GM19328 (cell line): Measurements from ENCODE around the gene PRND.
"Not testable (repeated sequence)": the region's sequence is repeated elsewhere in the genome, so short reads cannot be mapped to it uniquely, and the experiment has no call there.

ENCODE experiments used
- ATAC-seq: cut with Tn5 transposase; IDR thresholded peaks from one replicate; pipeline ENCODE4 v1.9.1; 2021; ENCODE audit warnings: mild to moderate bottlenecking, moderate library complexity; ENCODE audit not compliant: unreplicated experiment

PRND gene

DNA sequence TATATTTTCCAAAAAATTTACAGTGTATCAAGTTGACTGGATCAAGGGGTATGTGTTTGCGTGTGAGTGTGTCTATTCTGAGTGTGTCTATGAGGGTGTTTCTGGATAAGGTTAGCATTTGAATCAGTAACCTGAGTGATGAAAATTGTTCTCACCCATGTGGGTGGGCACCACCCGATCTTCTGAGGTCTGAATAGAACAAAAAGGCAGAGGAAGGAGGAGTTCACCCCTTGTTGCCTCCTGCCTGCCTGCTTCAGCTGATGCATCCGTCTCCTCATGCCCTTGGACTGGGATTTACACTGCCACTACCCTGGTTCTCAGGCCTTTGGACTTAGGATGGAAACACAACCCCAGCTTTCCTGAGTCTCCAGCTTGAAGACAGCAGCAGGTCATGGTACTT, 13.7 kb upstream of the PRND start:
- no peak for ATAC-seq

DNA sequence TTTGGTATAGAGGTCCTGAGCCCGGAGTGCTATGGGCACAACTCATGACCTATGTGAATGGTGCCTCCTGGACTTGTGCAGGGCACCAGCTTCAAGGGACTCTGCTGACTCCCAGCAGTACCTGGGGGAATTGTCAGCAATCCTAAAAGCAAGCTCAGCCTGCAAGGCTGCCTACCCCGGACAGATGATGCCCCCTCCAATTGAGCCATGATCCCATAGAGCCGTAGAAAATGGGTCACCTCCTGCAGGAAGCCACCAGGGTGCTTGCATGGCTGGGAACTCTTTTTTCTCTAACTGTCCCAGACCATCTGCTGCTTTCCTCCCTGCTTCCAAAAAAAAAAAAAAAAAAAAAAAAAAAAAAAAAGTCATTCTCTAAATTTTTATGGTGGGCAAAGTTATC, 12.9 kb upstream of the PRND start:
- no peak for ATAC-seq

DNA sequence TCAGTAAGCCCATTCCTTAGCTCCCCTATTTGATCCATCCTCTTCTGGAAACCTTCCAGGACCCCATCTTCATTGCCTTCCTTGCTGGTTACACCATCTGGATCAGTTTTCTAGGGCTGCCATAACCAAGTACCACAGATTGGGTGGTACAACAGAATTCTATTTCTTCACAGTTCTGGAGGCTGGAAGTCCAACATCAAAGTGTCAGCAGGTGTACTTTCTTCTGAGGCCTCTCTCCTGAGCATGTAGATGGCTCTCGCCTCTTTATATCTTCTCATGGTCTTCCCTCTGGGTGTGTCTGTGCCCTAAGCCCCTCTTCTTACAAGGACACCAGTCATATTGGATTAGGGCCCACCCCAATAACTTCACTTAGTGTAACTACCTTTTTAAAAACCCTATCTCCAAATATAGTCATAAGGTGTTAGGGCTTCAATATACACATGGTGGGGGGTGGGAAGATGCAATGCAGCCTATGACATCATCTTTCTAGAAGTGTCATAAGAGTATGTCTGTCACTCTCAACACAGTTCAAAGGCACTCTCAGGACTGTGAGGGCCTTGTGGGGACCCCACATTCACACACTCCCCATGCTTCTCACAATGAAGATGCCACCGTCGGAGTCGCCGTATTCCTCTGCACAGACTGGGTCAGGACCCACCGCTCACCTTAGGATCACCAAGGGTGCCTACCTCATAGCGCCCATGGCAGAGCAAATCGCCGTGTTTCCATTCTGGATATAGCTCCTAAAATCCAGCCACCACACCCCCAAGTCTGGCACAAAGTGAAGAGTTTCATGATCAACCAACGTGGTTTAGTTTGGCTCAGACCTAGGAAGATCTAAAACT, 12.2 kb upstream of the PRND start:
- no peak for ATAC-seq

DNA sequence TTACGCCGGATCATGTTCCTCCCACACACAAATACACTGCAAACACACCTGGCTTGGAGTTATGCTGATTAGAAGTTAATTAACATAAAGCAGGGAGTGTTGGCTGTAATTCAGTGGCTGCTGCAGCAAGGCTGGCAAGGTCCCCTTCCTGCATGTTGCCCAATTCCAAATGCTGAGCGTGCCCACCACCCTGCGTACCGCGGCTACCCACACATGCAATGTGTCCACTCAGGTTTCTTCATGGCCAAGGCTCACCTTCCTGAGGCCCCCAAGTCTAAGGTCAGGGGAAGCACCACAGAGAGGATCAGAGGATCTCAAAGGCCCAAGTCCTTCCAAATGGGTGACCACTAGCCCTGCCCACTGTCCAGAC, 11.6 kb upstream of the PRND start:
- no peak for ATAC-seq

DNA sequence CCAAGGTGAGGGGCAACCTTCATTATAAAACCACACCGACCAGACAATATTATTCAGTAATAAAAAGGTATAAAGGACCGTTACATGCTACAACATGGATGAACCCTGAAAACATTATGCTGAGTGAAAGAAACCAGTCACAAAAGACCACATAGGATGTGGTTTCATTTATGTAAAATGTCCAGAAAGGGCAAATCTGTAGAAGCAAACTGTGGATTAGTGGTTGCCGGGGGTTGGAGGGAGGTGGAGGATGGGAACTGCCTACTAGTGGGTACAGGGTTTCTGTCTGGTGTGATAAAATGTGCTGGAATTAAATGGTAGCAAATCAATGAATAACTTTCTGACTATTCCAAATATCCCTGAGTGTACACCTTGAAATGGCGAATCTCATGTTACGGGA, 10.2 kb upstream of the PRND start:
- ATAC-seq, result no peak

DNA sequence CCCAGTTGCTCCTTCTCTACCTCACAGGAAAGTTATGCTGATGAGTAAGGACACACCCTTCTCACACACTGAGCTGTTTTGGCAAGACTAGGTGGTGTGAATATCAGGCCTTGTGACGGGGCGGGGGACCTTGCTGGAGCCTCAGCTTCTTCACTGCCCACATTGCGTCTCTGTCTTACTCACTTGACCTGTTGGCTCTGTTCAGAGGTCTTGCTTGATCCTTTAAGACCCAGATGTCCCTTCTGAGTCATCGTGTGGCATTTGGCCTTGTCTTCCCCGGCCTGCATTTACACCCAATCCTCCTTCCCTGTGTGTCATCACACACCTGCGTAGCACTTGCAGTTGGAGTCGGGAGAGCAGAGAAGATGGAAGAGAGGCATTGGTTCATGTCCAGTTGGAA, 8.3 kb upstream of the PRND start:
- no peak for ATAC-seq

DNA sequence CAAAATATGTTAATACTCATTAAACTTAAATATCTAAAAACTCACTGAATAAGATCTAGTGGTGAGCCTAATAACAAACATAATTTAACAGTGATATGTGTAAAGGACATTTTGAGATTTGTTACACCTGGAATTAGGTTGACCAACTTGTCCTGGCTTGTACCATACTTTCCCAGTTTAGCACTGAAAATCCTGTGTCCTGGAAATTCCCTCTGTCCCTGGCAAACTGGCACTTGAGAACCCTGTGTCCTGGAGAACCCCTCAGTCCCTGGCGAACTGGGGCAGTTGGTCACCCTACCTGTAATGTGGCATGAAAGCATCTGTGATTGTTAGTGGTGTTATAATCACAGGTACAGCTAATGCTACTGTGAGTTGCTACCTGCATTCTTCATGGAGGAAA, 6.9 kb upstream of the PRND start:
- no peak for ATAC-seq

DNA sequence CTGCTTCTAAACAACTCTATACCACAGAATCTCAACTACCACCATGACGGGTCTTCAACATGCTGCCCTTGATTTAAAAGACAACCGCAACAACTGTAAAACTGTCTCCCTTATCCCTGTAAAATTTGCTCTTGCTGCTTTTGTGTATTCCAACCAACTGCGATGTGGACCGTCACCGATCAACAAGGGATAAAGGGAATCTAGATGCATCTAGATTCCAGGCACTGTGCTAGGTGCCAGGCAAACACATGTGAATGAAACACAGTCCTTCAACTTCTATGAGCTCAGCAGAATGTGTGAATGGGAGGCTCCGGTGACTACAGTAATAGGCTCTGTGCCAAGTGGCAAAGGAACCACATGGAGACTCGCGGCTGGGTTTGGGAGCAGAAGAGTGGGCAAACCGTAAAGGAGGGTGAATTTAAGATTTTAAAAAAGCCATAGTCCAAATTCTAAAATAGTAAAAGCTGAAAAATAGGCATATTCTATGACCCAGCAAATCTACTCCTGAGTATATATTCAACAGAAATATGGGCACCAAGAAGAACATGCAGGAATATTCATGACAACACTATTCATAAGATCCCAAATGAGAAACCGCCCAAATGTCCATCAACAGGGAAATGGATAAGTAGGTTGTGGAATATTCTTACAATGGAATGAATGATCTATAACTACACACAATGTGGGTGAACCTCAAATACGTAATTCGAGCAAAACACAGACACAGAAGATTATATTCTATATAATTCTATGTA, 3.7 kb upstream of the PRND start:
- no peak for ATAC-seq

DNA sequence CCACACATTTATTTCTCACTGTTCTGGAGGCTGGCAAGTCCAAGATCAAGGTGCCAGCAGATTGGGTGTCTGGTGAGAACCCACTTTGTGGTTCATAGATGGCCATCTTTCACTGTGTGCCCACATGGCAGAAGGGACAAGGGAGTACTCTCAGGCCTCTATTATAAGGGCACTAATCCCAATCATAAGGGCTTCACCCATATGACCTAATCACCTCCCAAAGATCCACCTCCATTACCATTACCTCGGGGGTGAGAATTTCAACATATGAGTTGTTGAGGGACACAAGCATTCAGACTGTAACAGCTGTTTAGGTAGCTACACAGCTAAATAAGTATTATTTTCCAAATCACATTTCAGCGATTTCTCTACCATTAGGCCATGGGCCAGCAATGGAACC, 2.5 kb upstream of the PRND start:
- ATAC-seq, result no peak

DNA sequence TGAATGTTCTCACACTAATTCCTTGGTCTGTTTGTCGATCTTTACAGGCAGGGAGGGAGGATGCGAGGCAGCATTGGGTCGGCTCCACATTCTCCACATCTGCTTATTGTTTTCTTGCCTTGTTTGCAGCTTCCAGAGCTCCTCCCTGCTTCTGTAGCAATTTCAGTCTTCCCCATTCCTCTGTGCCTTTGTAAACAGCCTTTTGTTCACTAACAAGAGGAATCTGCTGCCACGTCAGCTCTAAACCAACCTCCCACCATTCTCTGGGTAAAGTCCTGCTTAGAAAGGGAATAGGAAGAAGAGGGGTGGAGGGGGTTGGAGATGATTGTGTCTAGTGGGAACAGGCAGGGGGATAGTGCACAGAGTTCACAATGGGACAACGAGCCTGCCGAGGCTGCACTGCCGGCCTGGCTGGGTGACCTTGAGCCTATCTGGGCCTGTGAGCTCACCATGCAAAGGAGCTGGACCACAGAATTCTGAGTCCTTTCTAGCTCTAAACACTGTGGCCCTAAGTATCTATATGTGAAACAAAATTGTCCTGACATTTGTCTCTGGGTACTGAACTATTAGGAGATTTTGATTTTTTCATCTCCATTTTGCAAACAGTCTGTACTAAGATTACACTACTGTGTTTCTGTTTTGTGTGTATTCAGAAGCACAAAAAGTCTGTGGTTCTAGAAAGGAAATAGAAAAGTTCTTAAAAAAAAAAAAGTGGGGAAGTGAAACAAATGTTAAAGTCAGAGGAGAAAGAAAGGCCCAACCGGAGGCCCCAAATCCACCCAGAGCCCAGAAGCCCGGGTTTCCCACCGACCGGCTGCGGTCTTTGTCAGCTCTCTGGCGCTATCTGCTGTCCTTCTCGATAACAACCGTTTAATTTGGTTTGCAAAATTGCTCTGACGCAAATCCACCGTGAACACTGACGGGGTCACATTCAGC, 1.4 kb upstream of the PRND start:
- peak; percentile 90 for ATAC-seq

DNA sequence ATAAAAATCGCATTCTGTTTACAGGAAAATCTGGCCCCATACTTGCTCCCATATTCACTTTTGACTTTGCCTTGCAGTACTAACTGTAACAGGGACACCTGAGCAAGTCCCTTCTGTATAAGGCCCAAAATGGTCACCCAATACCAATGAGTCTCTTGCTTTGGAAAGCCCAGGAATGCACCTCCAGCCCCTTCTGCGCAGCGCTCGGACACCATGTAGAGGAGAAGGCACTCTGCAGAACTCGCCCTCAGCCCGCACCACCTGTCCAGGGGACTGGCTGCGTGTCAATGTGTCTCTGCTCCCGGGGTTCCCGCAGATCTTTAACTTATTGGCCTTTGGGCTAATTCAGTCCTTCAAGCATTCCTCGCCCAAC, 746 bp upstream of the PRND start:
- no peak for ATAC-seq

DNA sequence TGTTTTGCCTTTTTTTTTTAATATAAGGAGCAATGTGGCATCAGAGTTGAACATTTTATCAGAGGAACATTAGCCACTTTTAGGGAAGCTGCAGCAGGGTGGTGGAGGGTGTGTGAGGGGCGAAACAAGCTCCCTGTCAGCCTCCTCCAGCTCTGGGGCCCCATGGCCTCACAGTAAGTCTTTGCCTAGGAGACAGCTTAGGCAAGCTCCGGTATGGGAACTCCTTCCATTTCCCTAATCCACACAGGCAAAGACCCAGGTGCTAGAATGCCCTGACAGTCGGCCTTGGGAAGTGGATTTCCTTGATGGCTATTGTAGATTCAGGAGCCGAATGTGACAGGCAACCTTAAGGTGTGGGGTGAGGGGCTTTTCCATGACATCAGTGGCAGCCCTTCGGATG, 862 bp downstream of the PRND start:
- ATAC-seq, result no peak

DNA sequence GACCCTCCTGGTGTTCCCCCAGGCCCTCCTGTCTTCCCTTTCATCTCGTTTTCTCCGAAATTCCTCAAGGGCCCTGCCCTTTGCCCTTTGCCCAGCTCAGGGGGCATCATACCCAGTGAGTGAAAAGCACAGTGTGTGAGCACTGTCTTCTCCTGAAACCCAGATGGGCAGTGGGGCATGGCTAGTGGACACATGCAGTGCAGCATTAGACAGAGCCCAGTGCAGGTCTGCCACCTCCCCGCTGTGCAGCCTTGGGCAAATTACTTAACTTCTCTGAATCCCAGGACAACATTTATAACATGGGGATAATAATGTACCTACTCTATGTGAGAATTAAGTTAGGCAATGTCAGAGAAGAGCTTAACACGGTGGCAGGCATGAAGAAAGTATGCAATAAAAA, 1.3 kb downstream of the PRND start:
- ATAC-seq, result no peak

DNA sequence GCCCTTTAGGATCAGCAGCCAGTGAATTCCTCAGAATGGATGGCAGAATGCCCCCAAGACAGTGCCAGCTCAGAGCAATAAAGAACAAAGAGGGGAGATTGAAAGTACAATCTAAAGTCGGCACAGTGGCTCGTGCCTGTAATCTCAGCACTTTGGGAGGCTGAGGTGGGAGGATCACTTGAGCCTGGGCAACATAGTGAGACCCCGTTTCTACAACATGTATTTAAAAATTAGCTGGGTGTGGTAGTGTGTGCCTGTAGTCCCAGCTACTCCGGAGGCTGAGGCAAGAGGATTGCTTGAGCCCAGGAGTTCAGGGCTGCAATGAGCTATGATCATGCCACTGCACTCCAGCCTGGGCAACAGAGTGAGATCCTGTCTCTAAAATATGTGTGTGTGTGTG, 1.8 kb downstream of the PRND start:
- not testable (repeated sequence) for ATAC-seq

DNA sequence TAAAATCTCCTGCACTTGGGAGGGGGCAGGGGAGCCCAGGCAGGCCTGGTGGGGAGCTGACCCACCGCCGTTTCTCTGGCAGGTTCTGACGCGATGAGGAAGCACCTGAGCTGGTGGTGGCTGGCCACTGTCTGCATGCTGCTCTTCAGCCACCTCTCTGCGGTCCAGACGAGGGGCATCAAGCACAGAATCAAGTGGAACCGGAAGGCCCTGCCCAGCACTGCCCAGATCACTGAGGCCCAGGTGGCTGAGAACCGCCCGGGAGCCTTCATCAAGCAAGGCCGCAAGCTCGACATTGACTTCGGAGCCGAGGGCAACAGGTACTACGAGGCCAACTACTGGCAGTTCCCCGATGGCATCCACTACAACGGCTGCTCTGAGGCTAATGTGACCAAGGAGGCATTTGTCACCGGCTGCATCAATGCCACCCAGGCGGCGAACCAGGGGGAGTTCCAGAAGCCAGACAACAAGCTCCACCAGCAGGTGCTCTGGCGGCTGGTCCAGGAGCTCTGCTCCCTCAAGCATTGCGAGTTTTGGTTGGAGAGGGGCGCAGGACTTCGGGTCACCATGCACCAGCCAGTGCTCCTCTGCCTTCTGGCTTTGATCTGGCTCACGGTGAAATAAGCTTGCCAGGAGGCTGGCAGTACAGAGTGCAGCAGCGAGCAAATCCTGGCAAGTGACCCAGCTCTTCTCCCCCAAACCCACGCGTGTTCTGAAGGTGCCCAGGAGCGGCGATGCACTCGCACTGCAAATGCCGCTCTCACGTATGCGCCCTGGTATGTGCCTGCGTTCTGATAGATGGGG, 3.0 kb downstream of the PRND start:
- ATAC-seq, result no peak

DNA sequence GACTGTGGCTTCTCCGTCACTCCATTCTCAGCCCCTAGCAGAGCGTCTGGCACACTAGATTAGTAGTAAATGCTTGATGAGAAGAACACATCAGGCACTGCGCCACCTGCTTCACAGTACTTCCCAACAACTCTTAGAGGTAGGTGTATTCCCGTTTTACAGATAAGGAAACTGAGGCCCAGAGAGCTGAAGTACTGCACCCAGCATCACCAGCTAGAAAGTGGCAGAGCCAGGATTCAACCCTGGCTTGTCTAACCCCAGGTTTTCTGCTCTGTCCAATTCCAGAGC, 3.5 kb downstream of the PRND start:
- ATAC-seq, result no peak

DNA sequence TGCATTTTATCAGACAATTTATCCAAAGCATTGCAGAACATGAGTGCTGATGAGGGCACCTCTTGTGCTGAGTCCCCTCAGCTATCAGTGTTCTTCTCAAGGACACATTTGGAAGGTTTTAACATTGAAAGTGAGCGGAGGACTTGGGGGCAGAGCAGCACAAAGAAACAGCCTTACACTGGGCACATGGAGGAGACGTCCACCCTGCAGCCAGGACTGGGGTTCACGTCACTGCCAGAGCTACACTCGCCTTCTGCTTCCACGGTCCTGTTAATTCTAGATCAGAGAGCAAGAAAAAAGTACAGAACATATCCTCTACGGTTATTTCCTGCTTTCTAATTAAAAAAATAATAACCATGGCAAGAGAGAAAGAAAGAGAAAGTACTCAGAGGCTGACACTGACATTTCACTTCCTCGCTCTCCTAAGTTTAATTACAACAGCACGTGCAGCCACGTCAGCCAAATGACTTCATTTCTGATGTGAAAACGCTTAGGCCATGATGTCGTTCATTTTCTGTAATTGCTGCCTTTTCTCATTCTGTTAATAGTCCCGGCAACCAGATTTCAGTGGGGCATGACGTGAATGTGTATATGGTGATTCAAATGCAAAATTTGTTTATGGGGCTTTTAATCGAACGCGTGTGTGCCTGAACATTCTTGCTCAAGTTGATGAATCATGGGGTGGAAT, 5.1 kb downstream of the PRND start:
- ATAC-seq, result no peak

DNA sequence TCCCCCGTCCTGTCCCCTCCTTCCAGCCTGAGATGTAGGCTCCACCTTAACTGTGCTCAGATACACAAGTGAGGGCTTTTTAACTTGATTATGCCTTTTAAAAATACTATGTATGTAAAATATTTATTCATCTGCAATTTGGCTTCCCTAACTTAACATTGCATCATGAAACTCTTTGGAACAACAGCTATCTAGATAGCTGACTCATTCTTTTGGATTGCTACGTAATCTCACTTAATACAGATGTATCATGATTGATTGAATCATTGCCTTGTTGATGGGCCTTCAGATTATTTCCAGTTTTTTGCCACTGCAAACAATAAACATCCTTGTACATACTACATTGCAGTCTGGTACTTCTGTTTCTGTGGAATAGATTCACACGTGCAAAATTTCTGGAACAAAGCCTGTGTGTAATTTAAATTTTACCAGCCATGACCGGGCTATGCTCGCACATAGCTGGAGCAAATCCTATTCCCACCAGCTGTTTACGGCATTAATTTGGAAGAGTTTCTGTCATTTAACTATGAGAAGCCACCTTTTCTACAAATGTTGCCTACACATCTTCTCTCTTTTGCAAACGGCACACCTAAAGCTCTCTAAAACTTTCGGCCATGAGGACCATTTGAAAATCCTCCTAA, 6.5 kb downstream of the PRND start:
- no peak for ATAC-seq

DNA sequence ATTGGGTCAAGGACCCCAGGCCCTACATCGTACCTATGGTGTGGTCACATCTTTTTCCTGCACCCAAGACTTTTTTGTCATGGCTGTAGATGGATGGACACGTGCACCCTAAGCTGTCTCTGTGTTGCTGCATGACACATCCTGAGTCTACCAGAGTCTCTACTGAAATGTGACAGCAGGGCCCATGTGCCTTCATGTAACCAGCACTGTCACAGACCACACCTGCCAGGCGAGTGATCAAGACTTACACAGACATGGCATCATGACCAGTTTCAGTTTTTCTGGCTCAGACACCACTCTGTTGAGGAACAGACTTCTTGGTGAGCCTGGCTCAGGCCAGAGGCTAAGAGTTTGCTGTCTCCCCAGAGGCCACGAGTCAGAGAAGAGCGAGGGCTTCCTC, 7.6 kb downstream of the PRND start:
- no peak for ATAC-seq

DNA sequence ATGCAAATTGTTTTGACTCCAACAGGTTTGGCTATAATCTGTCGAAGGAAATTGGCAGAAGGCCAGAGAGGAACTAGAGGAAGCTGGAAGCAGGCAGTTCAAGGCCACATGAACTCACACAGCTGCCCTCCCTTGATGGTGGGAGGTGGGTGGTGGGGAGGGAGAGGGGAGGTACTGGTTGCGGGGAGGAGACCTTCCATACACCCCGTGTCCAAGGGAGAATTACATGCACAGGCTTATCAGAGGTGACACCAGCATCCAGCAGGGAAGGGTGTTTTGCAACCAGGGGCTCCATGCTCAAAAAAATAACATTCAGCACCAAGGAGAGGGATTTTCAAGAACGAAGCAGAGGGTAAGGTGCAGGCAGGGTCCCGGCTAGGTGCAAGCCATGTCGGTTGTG, 9.1 kb downstream of the PRND start:
- no peak for ATAC-seq
